ENCODE results near the gene UVRAG. TPM values are rescaled to one million over a fixed set of nuclear protein-coding genes. Genes with fewer than 3 reads are reported as not detected.

The UVRAG gene
- total RNA-seq, 6 donors from 2014 or later, result 23.3 to 72.3 (median 28.5) TPM

DNA sequence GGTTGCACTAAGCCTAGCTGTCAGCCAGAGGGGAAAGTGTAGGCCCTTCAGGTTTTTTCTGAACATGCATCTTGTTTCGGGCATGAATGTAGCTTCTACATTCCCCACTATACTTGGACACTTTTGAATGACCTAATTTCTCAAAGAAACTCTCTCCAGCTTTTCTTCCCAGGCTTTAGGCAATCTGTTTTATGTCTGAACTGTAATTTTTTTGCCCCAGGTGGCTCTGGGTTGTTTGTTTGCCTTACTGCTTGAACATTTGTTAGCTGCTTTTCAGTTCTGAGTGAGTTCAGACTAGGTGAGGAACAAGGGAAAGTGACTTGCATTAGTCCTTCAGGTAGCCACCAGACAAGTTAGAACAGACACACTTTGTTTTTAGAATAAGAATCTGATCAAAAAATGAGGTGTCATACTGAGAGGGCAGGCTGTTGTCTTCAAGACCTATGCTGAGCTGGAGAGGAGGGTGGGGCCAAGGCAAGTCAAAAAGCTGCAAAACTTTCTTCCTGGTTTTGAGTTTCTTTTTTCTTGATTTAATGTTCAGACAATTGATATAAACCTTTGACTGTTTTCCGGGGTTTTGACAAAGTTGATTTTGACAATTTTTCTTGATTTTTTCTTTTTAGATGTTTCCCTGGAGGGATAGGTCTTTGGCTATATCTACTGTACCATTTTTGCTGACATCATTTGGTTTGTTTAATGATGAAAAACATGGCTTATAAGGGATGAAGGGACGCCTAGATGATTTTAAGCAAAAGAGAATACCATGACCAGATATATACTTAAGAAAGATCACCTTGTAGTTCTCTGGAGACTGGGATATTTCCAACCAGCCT, 208.4 kb downstream of the UVRAG start:
- Histone ChIP-seq H3K27ac (no peak overlapping the region), H3K9me3 (no peaks in the 10 kb centered on the region), H3K4me3 (no peak overlapping the region), H3K36me3 (peaks cover 0 to 15% (median 0%) of the 10 kb centered on the region in 4 donors), H3K27me3 (no peaks in the 10 kb centered on the region), H3K4me1 (peaks cover 0 to 6% (median 2%) of the 10 kb centered on the region in 4 donors)
- DNase-seq (no peak), ATAC-seq (ENCODE audit: low FRiP score in 2 of 2) (no peak)
- TF ChIP-seq EP300 (IDR thresholded peaks at IDR 0.05) (no peak), POLR2A (IDR thresholded peaks at IDR 0.05) (no peak), POLR2AphosphoS5 (IDR thresholded peaks at IDR 0.05) (no peak)
- TF ChIP-seq, protein P1, sequence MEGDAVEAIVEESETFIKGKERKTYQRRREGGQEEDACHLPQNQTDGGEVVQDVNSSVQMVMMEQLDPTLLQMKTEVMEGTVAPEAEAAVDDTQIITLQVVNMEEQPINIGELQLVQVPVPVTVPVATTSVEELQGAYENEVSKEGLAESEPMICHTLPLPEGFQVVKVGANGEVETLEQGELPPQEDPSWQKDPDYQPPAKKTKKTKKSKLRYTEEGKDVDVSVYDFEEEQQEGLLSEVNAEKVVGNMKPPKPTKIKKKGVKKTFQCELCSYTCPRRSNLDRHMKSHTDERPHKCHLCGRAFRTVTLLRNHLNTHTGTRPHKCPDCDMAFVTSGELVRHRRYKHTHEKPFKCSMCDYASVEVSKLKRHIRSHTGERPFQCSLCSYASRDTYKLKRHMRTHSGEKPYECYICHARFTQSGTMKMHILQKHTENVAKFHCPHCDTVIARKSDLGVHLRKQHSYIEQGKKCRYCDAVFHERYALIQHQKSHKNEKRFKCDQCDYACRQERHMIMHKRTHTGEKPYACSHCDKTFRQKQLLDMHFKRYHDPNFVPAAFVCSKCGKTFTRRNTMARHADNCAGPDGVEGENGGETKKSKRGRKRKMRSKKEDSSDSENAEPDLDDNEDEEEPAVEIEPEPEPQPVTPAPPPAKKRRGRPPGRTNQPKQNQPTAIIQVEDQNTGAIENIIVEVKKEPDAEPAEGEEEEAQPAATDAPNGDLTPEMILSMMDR (IDR thresholded peaks at IDR 0.05), result no peak
- WGBS, 2 donors, result 62 to 80% methylated on average over 3 of the region's 3 CpGs

DNA sequence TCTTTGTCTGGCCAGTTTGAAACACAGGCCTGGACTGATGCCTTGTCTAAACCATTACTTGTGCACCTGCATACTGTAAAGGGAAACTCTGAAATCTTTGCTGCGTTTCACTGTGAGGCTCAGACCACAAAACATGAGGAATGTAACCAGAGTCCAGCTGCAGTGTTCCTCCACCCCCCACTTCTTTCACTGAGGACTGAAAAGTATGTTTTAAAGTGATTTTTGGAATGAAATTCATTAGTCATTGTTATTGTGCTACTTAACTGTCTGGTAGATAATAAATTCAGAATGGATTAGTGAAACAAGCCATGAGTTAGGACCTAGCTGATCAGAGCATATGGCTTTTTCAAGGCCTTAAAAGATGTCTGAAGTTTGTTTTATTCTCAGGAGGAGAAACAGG, 210.1 kb downstream of the UVRAG start:
- ATAC-seq (ENCODE audit: low FRiP score in 2 of 2), result peak in 1 of 2 donors; percentile 36
- TF ChIP-seq POLR2A (IDR thresholded peaks at IDR 0.05) (no peak), POLR2AphosphoS5 (IDR thresholded peaks at IDR 0.05) (no peak), EP300 (IDR thresholded peaks at IDR 0.05) (no peak)
- TF ChIP-seq, protein P1 (IDR thresholded peaks at IDR 0.05), result no peak

DNA sequence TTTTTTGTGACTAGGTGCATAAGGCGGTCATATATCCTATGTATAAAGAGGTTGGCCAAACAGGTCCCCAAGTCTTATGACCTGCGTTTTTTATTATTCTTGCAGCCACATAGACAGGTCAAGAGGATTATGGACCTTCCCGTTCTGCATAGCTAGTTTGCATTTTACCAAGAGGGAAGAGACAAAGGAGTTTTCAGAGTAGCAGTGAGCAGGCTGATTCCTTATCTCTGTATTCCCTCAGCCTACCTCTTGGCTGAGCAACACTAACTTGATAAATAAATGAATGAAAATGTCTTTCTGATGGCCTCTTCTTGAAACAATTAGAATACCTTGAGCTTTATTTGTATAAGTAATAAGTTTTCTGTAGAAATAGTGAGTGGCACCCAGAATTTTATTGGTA, 210.8 kb downstream of the UVRAG start:
- DNase-seq (no peak), ATAC-seq (ENCODE audit: low FRiP score in 2 of 2) (no peak)
- no peaks in the 10 kb centered on the region for H3K27me3 ChIP-seq
- no peak overlapping the region for H3K4me3 ChIP-seq
- peaks cover 0 to 2% (median 0%) of the 10 kb centered on the region in 4 donors for H3K36me3 ChIP-seq
- TF ChIP-seq POLR2A (IDR thresholded peaks at IDR 0.05) (no peak), POLR2AphosphoS5 (IDR thresholded peaks at IDR 0.05) (no peak), EP300 (IDR thresholded peaks at IDR 0.05) (no peak)
- TF ChIP-seq, protein P1 (IDR thresholded peaks at IDR 0.05), result no peak
- peaks cover 0 to 6% (median 2%) of the 10 kb centered on the region in 4 donors for H3K4me1 ChIP-seq
- WGBS, 2 donors, result 94 to 100% methylated on average over 3 of the region's 3 CpGs
- no peaks in the 10 kb centered on the region for H3K9me3 ChIP-seq
- H3K27ac ChIP-seq, result no peak overlapping the region

More for the DNA sequence above, 210.1 kb downstream of the UVRAG start:
- Histone ChIP-seq H3K4me3 (no peak overlapping the region), H3K27ac (no peak overlapping the region), H3K36me3 (peaks cover 0 to 6% (median 0%) of the 10 kb centered on the region in 4 donors), H3K9me3 (no peaks in the 10 kb centered on the region), H3K4me1 (peaks cover 0 to 6% (median 2%) of the 10 kb centered on the region in 4 donors), H3K27me3 (no peaks in the 10 kb centered on the region)
- 50 to 52% methylated on average over 1 of the region's 1 CpG for WGBS, 2 donors
- DNase-seq, result no peak

DNA sequence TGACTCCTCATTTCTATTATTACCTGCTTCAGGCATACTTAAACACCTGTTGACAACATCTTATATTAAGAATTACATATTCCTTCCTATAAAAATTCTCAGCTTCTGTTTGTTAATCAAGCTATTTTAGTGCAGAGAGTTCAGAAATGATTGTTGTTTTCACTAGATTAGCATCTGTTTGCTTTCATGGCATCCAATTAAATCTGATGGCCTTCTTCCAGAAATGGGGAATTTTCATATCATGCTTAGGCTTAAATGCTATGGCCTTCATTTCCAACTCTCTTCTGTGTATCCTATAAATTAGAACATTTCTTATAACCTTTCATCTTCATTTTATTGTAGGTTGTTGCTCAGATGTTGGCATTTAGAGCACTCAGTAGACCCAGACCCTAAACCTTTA, 211.3 kb downstream of the UVRAG start:
- H3K9me3 ChIP-seq, result no peaks in the 10 kb centered on the region
- H3K4me1 ChIP-seq, result peaks cover 0 to 6% (median 2%) of the 10 kb centered on the region in 4 donors
- no peaks in the 10 kb centered on the region for H3K36me3 ChIP-seq
- ATAC-seq (ENCODE audit: low FRiP score in 2 of 2) (no peak), DNase-seq (no peak)
- TF ChIP-seq, protein P1 (IDR thresholded peaks at IDR 0.05), result no peak
- TF ChIP-seq EP300 (IDR thresholded peaks at IDR 0.05), result no peak
- no peak for TF ChIP-seq POLR2A (IDR thresholded peaks at IDR 0.05)
- no peak for TF ChIP-seq POLR2AphosphoS5 (IDR thresholded peaks at IDR 0.05)
- H3K4me3 ChIP-seq, result no peak overlapping the region
- H3K27ac ChIP-seq, result no peak overlapping the region
- H3K27me3 ChIP-seq, result no peaks in the 10 kb centered on the region

Data from upper lobe of left lung (tissue), 6 donors.